ENCODE data around the gene SLC39A2.
"Not testable (repeated sequence)": the region's sequence is repeated elsewhere in the genome, so short reads cannot be mapped to it uniquely, and the experiment has no call there.

The SLC39A2 gene

GRCh38 chr14:20998674-20999366, at the start of gene SLC39A2:
Gene SLC39A2 (plus strand): TSS chr14:20999293. CDS start chr14:20999447, 154 bp downstream.
- DNase-seq (ENCODE audit: low read depth) = peak; percentile 71

- not testable (repeated sequence) for DNase-seq (ENCODE audit: low read depth)
Observed at GRCh38 chr14:20954736-20955537, 44.2 kb upstream of the SLC39A2 start, which contains the start of gene RNASE2. Gene RNASE2 (plus strand): TSS chr14:20955487. CDS start chr14:20955772, 285 bp downstream.

GRCh38 chr14:20955538-20955873, 43.6 kb upstream of the SLC39A2 start:
- not testable (repeated sequence) for DNase-seq (ENCODE audit: low read depth)

GRCh38 chr14:20956376-20956976, 42.6 kb upstream of the SLC39A2 start:
- DNase-seq (ENCODE audit: low read depth) = no peak

- not testable (repeated sequence) for DNase-seq (ENCODE audit: low read depth)
Observed at GRCh38 chr14:20958946-20959345, 40.1 kb upstream of the SLC39A2 start.

GRCh38 chr14:20969336-20969735, 29.8 kb upstream of the SLC39A2 start:
- no peak for DNase-seq (ENCODE audit: low read depth)

- DNase-seq (ENCODE audit: low read depth) = no peak
Observed at GRCh38 chr14:20970647-20970982, 28.5 kb upstream of the SLC39A2 start.

- peak; percentile 85 for DNase-seq (ENCODE audit: low read depth)
Observed at GRCh38 chr14:20970983-20971704, 27.9 kb upstream of the SLC39A2 start.

GRCh38 chr14:20971705-20972021, 27.4 kb upstream of the SLC39A2 start:
- no peak for DNase-seq (ENCODE audit: low read depth)

- no peak for DNase-seq (ENCODE audit: low read depth)
Observed at GRCh38 chr14:20973501-20973900, 25.6 kb upstream of the SLC39A2 start.

GRCh38 chr14:20976291-20976690, 22.8 kb upstream of the SLC39A2 start:
- no peak for DNase-seq (ENCODE audit: low read depth)

GRCh38 chr14:20978687-20979086, 20.4 kb upstream of the SLC39A2 start:
- no peak for DNase-seq (ENCODE audit: low read depth)

GRCh38 chr14:20980906-20981305, 18.2 kb upstream of the SLC39A2 start:
- no peak for DNase-seq (ENCODE audit: low read depth)

- DNase-seq (ENCODE audit: low read depth) = no peak
Observed at GRCh38 chr14:20982646-20983369, 16.3 kb upstream of the SLC39A2 start.

- not testable (repeated sequence) for DNase-seq (ENCODE audit: low read depth)
Observed at GRCh38 chr14:20985650-20986049, 13.4 kb upstream of the SLC39A2 start.

GRCh38 chr14:20986811-20987210, 12.3 kb upstream of the SLC39A2 start:
- peak; percentile 99 for DNase-seq (ENCODE audit: low read depth)

GRCh38 chr14:20988717-20989470, 10.2 kb upstream of the SLC39A2 start:
- peak; percentile 80 for DNase-seq (ENCODE audit: low read depth)

- no peak for DNase-seq (ENCODE audit: low read depth)
Observed at GRCh38 chr14:20989471-20989786, 9.7 kb upstream of the SLC39A2 start.

- peak; percentile 99 for DNase-seq (ENCODE audit: low read depth)
Observed at GRCh38 chr14:20989787-20990600, 9.1 kb upstream of the SLC39A2 start, which contains the start of gene METTL17. Gene METTL17 (plus strand): TSS chr14:20989980. CDS start chr14:20990003, 23 bp downstream.

GRCh38 chr14:20996521-20996920, 2.6 kb upstream of the SLC39A2 start:
- DNase-seq (ENCODE audit: low read depth) = no peak

Data from iris pigment epithelial cell (primary cell).